Activated CD4-positive, alpha-beta T cell treated with anti-CD3 and anti-CD28 coated beads for 1 hour (primary cell): ENCODE measurements around the gene TCAP.

Experiments
- DNase-seq: peaks from one replicate; pipeline ENCODE4 v3.0.0-alpha.2; 2020

TCAP gene

DNA sequence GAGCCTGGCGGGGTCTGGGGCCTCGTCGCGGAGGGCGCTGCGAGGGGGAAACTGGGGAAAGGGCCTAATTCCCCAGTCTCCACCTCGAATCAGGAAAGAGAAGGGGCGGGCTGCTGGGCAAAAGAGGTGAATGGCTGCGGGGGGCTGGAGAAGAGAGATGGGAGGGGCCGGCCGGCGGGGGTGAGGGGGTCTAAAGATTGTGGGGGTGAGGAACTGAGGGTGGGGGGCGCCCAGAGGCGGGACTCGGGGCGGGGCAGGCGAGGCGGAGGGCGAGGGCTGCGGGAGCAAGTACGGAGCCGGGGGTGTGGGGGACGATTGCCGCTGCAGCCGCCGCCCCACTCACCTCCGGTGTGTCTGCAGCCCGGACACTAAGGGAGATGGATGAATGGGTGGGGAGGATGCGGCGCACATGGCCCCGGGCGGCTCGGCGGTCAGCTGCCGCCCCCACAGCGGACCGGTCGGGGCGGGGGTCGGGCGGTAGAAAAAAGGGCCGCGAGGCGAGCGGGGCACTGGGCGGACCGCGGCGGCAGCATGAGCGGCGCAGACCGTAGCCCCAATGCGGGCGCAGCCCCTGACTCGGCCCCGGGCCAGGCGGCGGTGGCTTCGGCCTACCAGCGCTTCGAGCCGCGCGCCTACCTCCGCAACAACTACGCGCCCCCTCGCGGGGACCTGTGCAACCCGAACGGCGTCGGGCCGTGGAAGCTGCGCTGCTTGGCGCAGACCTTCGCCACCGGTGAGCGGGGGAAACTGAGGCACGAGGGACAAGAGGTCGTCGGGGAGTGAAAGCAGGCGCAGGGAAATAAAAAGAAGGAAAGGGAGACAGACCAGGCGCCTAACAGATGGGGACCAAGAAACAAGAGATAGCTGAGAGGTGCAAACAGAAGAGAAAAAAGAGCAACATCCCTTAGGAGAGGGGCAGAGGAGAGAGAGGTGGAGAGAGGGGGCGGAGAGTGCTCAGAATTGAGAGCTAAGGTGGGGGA, 3.1 kb downstream of the TCAP start, which contains the start of gene PNMT:
Gene PNMT (plus strand): TSS at position 509 of the 980 bp plus-strand sequence. CDS start 23 bp downstream, at position 532.
- DNase-seq = peak; percentile 54

DNA sequence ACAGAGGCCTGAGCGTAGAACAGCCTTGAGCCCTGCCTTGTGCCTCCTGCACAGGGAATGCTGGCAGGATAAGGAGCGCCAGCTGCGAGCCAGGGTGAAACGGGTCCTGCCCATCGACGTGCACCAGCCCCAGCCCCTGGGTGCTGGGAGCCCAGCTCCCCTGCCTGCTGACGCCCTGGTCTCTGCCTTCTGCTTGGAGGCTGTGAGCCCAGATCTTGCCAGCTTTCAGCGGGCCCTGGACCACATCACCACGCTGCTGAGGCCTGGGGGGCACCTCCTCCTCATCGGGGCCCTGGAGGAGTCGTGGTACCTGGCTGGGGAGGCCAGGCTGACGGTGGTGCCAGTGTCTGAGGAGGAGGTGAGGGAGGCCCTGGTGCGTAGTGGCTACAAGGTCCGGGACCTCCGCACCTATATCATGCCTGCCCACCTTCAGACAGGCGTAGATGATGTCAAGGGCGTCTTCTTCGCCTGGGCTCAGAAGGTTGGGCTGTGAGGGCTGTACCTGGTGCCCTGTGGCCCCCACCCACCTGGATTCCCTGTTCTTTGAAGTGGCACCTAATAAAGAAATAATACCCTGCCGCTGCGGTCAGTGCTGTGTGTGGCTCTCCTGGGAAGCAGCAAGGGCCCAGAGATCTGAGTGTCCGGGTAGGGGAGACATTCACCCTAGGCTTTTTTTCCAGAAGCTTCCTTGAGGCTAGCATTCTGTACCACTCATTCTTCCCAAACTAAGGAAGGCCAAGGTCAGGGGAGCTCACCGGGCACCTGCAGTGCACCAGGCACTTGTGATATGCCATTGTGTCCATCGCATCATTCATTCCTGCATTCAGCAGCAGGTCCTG, 5.0 kb downstream of the TCAP start:
- DNase-seq = no peak

DNA sequence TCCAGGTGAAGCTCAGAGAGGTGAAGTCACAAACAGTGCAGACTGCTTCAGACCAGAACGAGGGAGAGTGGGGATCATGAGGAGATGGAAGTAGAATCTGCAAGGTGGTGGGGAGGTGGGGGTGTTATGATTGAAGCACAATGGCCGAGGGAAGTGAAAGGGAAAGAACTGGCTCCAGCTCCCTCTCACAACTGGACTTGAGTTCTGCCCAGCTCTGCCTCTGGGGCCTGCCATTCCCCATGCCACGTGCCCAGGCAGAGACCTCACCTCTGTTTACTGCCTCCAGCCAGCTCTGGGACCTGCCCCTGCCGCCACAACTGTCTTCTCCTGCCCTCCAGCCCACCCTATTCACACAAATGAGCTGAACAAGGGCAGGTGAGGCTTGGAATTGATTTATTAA, 5.6 kb downstream of the TCAP start:
- DNase-seq = no peak

DNA sequence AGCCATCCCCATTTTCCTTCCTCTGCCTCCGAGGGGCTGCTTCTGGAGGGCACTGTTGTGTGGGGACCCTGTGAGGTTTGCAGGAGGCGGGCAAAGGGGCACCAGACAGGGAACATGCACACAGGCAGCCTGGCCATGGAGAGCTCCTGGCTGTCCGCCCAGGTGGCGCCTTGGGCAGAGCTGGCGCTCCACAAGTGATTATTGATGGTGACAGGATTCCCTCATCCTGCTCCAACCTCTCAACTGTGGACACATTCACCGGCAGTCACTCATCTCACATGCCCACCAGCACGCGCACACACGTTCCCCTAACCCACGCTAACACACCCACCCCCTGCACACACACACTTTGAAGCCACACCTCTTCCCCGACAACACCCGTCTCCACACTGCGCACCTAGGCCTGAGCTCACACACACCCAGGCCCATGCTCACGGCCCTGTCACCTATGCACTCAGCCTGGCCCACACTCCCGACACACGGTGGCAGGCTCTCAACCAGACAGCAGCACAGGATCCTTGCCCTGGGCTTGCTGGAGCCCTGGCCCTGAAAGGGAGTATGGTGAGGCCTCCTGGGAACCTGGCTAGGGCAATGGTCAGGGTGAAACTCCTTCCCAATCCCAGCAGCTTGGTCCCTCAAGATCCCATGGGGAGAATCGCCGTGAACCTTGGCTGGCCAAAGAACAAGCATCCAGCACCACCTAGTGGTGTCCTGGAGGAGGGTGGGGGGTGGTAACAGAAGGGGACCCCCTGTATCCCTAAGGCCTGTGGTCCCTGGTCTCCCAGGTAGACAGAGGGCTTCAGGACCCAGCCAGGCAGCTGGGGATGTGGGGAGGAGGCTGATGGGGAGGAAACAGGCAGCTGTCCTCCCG, 6.7 kb downstream of the TCAP start:
- DNase-seq = no peak

DNA sequence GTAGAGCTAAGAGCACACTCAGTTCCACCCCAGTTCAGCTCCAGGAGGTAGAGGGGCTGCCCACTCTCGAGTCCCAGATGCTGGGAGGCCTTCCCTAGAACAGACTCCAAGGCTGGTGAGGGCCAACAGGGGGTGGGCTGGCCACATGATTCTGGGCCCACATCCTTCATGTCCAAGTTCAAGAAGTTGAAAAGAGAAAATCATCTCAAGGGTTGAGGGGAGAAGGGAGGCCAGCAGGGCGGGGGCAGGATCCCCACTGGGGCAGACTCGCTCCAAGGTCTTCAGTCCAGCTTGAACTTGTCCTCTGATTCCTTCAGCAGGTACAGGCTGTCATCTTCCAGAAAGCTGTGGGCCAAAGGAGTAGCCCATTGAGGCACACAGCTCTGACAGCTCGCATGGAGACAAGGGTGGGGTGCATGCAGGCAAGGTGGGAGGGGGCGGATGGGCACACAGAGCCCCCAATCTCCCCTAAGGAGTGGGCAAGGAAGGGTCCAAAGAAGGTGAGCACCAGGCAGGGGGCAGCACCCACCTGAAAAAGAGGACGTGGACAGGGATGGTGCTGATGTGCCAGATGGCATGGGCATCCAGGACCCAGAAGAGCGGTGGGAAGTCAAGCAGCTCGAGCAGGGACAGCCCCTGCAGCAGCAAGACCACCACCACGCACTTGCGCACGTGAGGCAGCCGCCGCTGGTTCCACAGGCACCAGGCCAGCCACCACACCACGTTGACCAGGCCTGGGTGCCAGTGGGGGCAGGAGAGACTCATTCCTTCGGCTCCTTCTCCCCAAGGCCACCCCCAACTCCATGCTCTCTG, 7.6 kb downstream of the TCAP start:
- no peak for DNase-seq

DNA sequence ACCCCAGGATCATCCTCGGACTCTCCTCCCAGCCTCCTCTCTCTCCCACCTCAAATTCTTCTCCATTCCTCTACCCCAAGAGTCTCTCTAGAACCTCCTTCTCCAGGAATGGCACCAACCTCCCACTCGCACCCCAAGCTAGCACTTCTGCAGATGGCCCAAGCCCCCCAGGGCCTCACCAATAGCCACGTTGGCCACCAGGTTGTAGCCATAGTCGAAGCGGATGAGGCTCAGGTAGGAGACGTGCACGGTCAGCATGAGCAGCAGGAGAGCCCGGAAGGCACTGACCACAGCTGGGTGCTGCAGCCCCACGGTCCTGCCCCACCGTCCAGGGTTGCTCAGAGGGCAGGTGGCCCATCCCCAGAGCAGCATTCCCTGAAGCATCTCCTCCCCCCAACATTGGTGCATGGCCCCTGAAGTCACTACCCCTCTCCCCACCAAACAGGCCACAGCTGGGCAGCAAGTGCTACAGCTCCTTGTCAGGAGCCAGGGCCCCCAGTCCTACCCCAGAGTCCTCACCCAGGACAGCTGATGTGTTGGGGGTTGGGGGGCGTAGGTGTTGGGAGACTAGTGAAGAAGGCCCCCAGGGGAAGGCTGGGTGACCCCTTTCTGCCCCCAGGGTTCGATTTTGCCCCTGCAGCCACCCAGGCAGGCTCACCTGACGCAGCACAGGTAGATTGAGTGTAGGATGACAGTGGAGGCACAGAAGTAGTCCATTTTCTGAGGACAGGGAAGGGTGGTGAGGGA, 8.4 kb downstream of the TCAP start:
- DNase-seq = no peak

DNA sequence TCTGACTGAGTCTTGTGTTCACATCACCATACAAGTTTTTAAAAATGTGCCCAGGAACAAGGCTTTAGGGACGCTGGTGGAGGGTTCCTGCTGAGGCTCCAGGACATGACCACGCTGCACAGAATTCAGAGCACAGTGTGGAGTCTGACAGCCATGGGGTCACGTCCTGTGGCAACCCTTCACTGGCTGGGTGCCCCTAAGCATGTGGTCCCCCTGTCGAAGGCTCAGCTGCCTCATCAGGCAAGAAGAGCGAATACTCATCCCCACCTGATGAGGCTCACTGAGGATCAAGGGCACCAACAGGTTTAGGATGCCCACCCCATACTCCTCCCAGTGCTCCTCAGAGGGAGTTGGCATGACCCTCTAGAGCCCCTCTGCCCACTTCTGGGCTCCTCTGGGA, 9.0 kb downstream of the TCAP start:
- DNase-seq = no peak

DNA sequence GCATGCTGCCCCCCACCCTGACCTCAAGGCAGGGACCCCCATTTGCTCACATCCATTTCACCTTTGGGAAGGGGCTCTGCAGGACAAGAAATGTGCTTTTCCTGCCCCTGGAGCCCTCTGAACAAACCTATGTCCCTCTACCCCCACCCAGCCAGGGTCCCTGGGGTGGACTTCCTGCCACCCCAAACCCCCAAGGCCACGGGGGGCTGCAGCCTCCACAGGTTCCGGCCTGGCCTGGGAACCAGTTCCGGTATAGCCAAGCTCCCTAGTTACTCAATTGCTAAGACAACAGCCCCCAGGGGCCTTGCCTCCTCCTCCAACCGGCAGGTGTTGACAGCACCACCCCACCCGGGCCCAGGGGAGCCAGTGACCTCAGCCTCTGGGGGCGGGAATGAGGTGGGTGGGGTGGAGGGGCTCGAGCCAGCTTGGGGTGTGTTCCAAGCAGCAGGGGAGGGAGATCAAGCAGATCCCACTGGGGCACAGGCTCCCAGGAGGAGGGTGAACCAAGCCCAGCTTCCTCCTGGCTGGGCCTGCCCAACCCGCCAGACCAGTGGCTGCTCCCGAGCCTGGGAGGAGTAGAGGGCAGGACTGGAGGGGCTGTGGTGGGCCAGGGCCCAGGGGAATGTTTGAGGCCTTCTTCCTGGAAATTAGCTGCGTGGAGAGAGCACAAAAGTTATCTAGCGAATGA, 9.7 kb downstream of the TCAP start:
- DNase-seq = no peak

DNA sequence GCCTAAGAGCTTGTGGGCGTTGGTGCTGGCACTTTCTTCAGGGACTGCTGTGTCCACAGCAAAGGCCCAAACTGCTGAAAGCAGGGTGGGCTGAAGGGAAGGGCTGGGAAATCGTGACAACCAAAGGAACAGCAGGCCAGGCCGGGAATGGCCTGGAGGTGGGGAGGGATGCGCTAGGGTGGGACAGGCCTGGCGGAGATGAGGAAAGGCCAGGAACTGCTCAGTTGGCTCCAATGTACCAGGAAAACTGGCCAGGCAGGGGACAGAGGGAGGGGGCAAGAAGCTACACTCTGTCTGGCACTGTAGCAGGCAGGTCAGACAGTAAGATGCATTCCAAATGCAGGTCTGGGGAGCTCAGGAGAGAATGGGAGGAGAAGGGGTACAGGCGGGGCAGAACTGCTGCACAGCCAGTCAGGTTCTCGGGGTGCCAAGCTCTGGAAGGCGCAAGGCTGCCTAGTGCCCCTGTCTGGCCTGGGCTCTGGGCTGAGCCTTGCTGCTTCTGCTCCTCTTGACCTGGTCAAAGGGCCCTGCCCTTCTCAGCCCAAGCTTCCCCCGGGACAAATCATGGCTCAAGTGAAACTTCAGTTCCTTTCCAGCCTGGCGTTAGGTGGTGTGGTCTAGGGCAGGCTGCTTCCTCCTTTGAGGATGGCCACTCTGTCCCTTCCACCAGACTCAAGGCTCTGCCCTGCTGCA, 10.4 kb downstream of the TCAP start:
- DNase-seq = no peak

DNA sequence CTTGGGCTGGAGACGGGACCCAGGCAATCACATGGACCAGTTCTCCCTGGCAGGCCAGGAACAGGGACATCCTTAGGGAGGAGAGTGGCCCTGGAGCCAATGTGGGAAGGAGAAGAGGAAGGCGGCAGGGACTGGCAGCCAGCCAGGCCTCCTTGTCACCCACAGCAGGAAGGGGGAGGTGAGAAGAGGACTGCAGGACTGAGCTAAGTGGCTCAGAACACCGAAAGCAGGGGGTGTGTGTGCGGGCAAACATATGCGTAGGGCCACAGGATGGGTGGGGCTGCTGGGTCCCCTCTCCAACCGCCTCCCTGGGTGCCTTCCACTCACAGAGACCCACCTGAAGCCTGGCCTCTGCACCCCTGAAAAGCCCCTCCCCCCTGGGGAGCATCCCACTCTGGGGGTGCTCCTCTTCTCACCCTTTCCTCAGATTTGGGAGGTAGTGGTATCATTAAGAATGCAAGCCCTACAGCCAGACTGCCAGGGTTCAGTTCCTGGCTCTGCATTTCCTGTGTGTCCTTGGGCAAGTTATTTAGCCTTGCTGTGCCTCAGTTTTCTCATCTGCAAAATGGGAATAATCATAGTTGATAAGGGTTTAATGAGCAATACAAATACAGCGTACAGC, 11.2 kb downstream of the TCAP start:
- no peak for DNase-seq

DNA sequence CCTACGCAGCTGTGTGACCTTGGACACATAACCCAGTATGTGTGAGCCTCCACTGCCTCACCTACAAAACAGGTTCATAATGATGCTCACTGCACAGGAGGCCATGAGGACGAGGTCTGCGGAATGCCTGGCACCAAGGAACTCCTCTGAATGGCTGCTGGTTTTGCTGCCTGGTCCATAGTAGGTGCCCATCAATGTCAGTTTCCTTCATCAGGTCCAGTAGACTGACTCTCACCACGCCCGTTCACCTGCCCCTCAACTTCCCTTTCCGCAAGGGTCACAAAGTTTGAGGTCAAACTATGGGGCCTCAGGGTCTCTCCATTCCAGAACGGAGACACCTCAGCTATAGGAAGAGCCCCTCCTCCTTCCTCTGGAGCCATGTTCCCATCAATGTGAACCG, 11.9 kb downstream of the TCAP start:
- no peak for DNase-seq

DNA sequence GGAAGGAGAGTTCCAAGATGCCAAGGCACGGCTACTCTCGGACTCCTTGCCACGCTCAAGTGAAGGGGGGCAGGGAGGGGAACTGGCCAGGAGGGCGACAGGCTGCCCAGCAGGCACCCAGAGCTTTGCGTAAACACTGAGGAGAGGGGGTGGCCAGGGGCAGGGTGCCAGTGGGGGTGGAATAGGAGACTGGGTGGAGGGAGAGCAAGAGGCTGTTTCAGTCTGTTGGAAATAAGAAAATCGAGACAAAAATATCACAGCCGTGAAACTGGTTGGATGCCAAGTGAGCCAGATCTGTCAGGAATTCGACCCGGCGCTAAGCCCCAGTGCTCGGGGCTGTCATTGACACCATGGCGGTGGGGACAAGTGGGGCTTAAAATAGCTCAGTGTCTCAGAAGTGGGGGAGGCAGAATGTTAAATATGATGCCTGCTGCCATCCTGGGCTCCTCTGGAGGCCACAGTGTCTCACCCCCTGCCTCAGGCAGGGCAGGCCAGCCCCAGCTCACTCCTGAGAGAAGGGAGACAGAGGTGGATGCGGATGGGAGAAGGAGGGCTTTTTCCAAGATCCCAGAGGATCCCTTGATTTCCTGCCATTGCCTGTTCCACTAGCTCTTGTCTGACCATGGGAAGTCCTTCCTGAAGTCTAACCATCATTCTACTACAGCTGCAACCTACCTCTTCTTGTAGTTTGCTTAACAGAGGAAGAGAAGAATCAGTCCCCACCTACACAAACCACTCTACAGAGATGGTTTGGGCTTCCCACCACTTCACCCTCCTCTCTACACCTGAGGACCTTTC, 12.6 kb downstream of the TCAP start:
- no peak for DNase-seq

DNA sequence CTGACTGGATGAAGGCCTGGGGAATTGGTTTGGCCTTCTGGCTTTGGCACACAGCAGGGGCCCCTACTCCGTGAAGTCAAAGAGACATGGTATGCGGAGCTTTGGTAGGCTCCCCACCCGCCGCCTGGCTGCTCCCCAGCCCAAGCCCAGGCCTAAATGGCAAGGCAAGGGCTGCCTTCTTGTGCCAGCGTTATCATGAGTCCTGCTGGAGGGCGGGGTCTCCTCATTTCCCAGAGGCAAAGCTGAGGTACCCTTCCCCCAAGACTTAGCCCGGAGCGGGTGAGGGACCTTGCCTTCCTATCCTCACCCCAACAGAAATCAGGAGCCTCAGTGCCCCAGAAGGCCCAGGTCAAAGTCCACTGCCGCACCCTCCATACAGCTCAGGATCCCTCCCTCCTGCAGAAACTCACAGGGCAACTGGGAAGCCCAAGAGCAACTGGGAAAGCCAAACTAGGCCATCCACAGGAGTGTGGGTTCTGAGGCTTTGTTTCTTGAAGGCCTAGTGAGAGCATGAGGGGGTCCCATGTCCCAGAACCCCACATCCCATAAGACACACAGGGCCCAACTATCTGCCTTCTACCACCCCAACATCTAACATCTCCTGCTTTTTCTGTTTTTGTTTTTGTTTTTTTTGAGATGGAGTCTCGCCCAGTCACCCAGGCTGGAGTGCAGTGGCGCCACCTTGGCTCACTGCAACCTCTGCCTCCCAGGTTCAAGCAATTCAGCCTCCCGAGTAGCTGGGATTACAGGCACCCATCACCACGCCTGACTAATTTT, 13.4 kb downstream of the TCAP start:
- DNase-seq = no peak

DNA sequence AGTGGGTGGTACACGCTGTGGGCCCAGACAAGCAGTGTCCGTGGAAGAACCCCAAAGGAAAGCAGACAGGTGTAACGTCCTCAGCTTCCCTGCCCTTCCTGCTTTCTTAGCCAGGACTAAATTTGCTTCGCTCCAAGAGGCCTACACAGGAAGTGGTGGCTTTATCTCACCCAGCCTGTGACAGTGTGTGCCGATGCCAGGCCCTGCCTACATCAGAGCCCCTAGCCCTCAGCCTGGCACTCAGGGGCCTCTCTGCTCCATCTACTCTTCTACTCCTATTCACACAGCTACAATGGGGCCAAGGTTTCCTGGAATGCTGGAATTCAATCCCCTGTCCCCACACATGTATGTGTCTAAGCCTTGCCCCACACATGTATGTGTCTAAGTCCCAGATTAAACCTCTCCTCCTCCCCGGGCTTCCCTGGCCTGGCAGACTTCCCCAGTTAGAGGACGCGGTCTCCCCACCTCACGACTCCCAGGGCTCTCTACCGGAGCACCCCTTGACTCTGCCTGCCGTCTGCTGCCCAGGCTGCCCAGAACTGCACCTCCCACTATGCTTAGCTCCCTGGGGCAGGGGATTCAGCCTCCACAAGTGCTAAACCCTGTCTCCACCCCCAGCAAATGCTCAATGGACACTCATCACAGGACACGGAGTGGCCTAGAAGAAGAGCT, 14.5 kb downstream of the TCAP start:
- DNase-seq = no peak

DNA sequence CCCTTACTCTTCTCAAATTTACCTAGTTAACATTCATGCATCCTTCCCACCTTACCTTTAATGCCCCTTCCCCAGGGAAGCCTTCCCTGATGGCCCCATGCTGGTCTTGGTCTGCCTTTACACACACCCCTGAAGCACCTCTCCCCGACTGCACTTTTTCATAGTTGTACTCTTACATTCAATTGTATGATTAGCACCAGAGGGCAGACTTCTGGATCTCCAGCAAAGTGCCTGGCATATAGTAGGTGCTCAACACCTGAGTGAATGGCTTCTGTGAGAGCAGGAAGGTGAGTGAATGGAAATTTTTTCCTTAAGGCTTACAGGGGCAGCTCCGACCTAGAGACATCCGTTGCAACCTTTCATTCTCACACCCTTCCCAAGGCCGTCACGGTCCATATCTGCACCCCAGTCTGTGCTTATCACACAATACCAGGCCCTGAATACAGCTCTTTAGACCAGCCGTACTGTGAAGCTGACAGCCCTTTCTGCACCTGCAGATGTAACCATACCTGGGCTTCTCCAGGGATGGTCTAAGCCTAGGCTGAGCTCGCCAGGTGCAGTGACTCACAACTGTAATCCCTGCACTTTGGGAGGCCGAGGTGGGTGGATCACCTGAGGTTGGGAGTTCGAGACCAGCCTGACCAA, 18.3 kb downstream of the TCAP start:
- DNase-seq = no peak

DNA sequence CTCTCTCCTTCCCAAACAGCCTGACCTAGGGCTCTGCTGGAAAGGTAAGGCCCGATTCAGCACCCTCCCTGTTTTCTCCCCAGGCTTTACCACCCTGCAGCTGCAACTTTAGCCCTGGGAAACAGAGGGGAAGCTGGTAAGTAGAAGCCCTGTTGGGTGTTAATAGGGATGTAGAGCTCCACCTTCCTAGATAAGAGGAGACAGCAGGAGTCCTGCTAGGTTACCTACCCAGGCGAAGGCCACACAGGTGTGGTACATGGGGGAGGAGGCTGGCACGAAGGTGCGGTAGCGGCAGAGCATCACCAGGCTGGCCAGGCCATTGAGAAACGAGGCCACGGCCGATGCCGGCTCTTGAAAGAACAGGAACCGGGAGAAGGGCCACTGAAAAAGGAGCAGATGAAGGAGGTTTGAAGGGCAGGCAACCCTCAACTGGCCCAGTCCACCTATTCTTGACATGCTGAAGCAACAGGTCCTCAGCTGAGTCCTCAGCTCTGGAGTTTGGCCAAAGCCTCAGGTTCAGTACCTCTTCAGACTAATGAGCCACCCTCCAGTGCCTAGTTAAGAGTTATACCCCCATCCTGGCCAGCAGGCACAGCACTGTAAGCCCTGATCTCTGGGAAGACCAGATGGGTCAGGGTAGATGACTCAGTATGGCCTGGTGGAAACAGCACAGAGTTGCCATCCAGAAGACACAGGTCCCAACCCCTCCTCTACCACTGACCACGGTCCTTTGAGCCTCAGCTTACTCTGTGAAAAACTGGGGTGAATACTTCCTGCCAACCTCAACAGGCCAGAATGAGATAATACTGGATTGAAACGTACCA, 19.4 kb downstream of the TCAP start:
- no peak for DNase-seq
